Fibroblast of pulmonary artery (primary cell): ENCODE results near the gene CIRBP.

Experiments
- DNase-seq: peaks from one replicate; pipeline ENCODE4 v3.0.0-alpha.2; 2010; ENCODE audit warnings: low read depth
- H3K4me3 ChIP-seq: replicated peaks from 2 replicates; pipeline ENCODE4 v1.5.1; 2011; ENCODE audit warnings: low read depth, mild to moderate bottlenecking, control low read depth, low read length, moderate library complexity
- CTCF ChIP-seq: IDR thresholded peaks from 2 replicates; pipeline ENCODE4 v1.5.1; 2011; ENCODE audit warnings: mild to moderate bottlenecking, control low read depth, low read length, inconsistent platforms; ENCODE audit errors: missing control alignments

CIRBP gene

GRCh38 chr19:1284979-1285736, 16.0 kb downstream of the CIRBP start:
- no peak for DNase-seq
- TF ChIP-seq CTCF: no peak
- H3K4me3 ChIP-seq: no peak overlapping the region

- DNase-seq: no peak
- no peak for TF ChIP-seq CTCF
- no peak within 1 kb of the TSS for H3K4me3 ChIP-seq
Observed at GRCh38 chr19:1285737-1286360, 16.7 kb downstream of the CIRBP start, which contains the start of gene EFNA2. Gene EFNA2, plus strand, starts transcription at chr19:1285873. Its CDS starts 296 bp downstream, at chr19:1286169.

GRCh38 chr19:1286487-1287353, 17.6 kb downstream of the CIRBP start:
- DNase-seq: no peak
- no peak for TF ChIP-seq CTCF
- no peak overlapping the region for H3K4me3 ChIP-seq

- H3K4me3 ChIP-seq: no peak overlapping the region
- no peak for TF ChIP-seq CTCF
Observed at GRCh38 chr19:1287354-1288225, 18.5 kb downstream of the CIRBP start.

GRCh38 chr19:1288226-1288612, 19.1 kb downstream of the CIRBP start:
- DNase-seq: no peak
- TF ChIP-seq CTCF: no peak
- no peak overlapping the region for H3K4me3 ChIP-seq

More at GRCh38 chr19:1287354-1288225, 18.5 kb downstream of the CIRBP start:
- no peak for DNase-seq
